HUES64 (cell line): ENCODE results near the gene METTL26.

Experiments
- H3K27ac ChIP-seq: 2 replicates; pipeline ENCODE4 v1.7.0; 2013; ENCODE audit warnings: low read depth, low read length, inconsistent platforms
- H3K27me3 ChIP-seq: 2 replicates; pipeline ENCODE4 v1.6.1; 2013; ENCODE audit warnings: mild to moderate bottlenecking, low read length; ENCODE audit not compliant: insufficient read depth
- H3K36me3 ChIP-seq: 2 replicates; pipeline ENCODE4 v1.6.1; 2013; ENCODE audit warnings: mild to moderate bottlenecking, low read length; ENCODE audit not compliant: insufficient read depth
- H3K4me1 ChIP-seq: 2 replicates; pipeline ENCODE4 v1.6.1; 2013; ENCODE audit warnings: mild to moderate bottlenecking, low read length, moderate library complexity; ENCODE audit not compliant: insufficient read depth
- H3K4me3 ChIP-seq: 2 replicates; pipeline ENCODE4 v1.5.1; 2013; ENCODE audit warnings: mild to moderate bottlenecking, low read length, moderate library complexity
- H3K9ac ChIP-seq: 2 replicates; pipeline ENCODE4 v1.6.1; 2013; ENCODE audit warnings: mild to moderate bottlenecking, low read depth, low read length
- H3K9me3 ChIP-seq: 2 replicates; pipeline ENCODE4 v1.6.1; 2013; ENCODE audit warnings: low read depth, low read length; ENCODE audit not compliant: insufficient read depth
- WGBS: fragments of 150-250, 120-280 bp; methylation state at CpG from one replicate; pipeline ENCODE4 v1.1.7; 2013; ENCODE audit warnings: missing lambda C conversion rate; 5-methylcytosine and 5-hydroxymethylcytosine counted together

Gene METTL26

DNA sequence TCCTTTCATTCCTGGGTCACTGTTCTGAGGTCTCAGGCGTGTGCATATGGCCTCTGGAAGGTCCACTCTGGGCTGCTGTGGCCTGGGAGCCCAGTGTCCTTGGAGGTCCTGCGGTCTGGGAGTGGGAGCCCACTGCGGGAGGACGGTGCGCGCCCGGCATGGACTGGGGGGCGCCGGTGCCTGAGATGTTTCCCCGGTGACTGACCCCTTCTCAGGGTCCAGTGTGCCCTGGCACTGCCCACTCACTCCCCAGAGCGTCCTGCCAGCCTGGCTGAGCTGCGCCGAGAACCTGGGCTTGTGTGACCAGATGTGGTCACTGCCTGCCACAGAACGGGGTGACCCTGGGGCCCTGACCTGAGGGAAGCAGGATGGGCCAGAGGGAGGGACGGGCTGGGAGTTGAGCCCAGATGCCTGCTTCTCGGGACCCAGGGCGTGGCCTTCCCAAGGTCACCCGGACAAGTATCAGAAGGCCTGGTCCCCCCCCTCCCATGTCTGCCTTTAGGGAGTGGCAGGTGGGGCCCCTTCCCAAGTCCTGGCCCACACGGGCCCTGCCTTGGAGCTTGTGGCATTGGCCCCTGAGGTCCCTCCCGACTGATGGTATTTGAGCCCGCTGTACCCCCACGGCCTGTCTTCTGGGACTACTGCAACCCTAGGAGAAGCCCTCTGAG is 38.2 kb upstream of the METTL26 start:
- H3K4me1 ChIP-seq: peaks cover 6% of the 10 kb centered on the region; the same call in 1 of the 2 replicates
- 88% methylated on average over 22 of the region's 22 CpGs for WGBS
- H3K27ac ChIP-seq: peak overlapping the region; percentile 35; the same call in 1 of the 2 replicates

DNA sequence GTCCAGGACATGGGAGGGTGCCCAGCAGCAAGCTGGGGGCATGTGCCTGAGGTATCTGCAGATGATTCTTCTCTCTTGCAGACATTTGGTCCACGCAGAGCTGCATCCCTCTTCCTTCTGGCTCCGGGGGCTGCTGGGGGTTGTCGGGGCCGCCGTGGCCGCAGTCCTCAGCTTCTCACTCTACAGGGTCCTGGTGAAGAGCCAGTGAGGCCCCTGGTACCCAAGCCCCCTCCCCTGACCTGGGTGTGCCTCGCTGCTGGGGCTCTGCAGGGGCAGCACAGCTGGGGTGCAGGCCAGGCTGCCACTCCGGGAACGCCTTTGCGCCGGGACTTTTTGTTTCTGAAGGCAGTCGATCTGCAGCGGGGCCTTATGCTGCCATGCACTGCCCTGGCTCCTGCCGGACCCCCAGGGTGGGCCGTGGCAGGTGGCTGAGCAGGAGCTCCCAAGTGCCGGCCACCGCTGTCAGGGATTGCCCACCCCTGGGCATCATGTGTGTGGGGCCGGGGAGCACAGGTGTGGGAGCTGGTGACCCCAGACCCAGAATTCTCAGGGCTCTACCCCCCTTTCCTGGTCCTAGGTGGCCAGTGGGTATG is 37.4 kb upstream of the METTL26 start:
- H3K27ac ChIP-seq: no peak overlapping the region
- WGBS: 95% methylated on average over 18 of the region's 18 CpGs
- H3K27me3 ChIP-seq: peaks cover 5% of the 10 kb centered on the region; the same call in 1 of the 2 replicates
- peaks cover 6% of the 10 kb centered on the region; the same call in 1 of the 2 replicates for H3K4me1 ChIP-seq
- no peak overlapping the region for H3K4me3 ChIP-seq
- H3K36me3 ChIP-seq: peaks cover 50% of the 10 kb centered on the region
- no peak overlapping the region for H3K9ac ChIP-seq
- H3K9me3 ChIP-seq: no peaks in the 10 kb centered on the region

More for the DNA sequence above, 38.2 kb upstream of the METTL26 start:
- Histone ChIP-seq H3K9me3 (no peaks in the 10 kb centered on the region), H3K27me3 (peaks cover 5% of the 10 kb centered on the region; the same call in 1 of the 2 replicates), H3K4me3 (peak overlapping the region; percentile 61; the same call in 1 of the 2 replicates), H3K9ac (no peak overlapping the region; the same call in 1 of the 2 replicates), H3K36me3 (peaks cover 49% of the 10 kb centered on the region)

DNA sequence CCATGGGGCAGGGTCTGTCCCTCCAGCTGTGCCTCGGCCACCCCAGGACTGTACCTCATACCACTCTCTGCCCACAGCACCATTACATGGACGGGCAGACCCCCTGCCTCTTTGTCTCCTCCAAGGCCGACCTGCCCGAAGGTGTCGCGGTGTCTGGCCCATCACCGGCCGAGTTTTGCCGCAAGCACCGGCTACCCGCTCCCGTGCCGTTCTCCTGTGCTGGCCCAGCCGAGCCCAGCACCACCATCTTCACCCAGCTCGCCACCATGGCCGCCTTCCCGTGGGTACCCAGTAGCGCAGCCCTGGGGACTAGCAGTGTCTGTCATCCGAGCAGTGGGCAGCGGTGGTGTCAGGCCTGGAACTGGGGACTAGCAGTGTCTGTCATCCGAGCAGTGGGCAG is 36.7 kb upstream of the METTL26 start:
- no peaks in the 10 kb centered on the region for H3K9me3 ChIP-seq
- peaks cover 5% of the 10 kb centered on the region; the same call in 1 of the 2 replicates for H3K27me3 ChIP-seq
- H3K36me3 ChIP-seq: peaks cover 50% of the 10 kb centered on the region
- H3K4me3 ChIP-seq: no peak overlapping the region
- H3K9ac ChIP-seq: no peak overlapping the region
- 95% methylated on average over 21 of the region's 21 CpGs for WGBS
- no peak overlapping the region for H3K27ac ChIP-seq
- peaks cover 6% of the 10 kb centered on the region; the same call in 1 of the 2 replicates for H3K4me1 ChIP-seq

DNA sequence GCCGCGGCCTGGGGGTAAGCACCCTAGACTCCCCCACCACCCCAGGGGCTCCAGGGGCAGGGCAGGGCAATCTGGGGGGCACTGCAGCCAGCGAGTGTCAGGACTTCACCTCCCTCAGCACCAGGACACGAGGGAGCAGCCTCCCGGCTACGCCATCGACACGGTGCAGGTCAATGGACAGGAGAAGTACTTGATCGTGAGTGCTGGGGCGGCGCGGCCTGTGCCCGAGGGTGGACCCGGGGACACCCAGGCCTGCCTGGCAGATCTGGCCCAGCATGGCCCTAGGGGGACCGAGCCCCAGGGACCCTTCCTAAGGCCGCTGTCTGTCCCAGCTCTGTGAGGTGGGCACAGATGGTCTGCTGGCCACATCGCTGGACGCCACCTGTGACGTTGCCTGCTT is 36.3 kb upstream of the METTL26 start:
- H3K27me3 ChIP-seq: peaks cover 5% of the 10 kb centered on the region; the same call in 1 of the 2 replicates
- no peak overlapping the region for H3K9ac ChIP-seq
- peaks cover 6% of the 10 kb centered on the region; the same call in 1 of the 2 replicates for H3K4me1 ChIP-seq
- 95% methylated on average over 19 of the region's 19 CpGs for WGBS
- peaks cover 50% of the 10 kb centered on the region for H3K36me3 ChIP-seq
- no peak overlapping the region for H3K4me3 ChIP-seq
- H3K27ac ChIP-seq: no peak overlapping the region
- no peaks in the 10 kb centered on the region for H3K9me3 ChIP-seq

DNA sequence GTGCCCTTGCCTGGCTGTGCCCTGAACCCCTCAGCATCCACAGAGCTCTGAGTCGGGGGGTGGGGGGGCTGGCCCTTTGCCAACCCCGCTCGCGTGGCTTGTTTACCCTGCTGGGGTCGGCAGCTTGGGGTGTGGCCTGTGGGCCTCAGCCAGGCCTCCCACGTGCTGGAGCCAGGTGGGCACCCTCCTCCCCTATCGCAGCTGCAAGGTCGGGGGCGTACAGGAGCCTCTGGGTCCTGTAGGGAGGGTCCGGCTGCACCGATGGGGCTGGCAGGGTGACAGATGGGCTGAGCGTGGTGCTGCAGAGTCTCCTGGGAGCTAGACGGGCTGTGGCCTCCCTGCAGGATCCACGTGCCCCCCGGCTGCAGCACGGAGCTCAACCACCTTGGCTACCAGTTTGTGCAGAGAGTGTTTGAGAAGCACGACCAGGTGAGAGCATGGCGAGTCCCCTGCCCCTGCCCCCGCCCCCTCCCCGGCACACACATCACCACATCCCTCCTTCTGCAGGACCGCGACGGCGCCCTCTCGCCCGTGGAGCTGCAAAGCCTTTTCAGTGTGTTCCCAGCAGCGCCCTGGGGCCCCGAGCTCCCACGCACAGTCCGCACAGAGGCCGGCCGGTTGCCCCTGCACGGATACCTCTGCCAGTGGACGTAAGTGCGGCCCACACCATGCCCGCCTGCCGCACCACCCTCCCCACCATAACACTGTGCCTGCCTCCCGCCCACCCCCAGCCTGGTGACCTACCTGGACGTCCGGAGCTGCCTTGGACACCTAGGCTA is 35.4 kb upstream of the METTL26 start:
- no peak overlapping the region for H3K27ac ChIP-seq
- no peak overlapping the region for H3K4me3 ChIP-seq
- H3K36me3 ChIP-seq: peaks cover 50% of the 10 kb centered on the region
- H3K4me1 ChIP-seq: peaks cover 6% of the 10 kb centered on the region; the same call in 1 of the 2 replicates
- peaks cover 5% of the 10 kb centered on the region; the same call in 1 of the 2 replicates for H3K27me3 ChIP-seq
- no peak overlapping the region for H3K9ac ChIP-seq
- 97% methylated on average over 40 of the region's 40 CpGs for WGBS
- no peaks in the 10 kb centered on the region for H3K9me3 ChIP-seq

DNA sequence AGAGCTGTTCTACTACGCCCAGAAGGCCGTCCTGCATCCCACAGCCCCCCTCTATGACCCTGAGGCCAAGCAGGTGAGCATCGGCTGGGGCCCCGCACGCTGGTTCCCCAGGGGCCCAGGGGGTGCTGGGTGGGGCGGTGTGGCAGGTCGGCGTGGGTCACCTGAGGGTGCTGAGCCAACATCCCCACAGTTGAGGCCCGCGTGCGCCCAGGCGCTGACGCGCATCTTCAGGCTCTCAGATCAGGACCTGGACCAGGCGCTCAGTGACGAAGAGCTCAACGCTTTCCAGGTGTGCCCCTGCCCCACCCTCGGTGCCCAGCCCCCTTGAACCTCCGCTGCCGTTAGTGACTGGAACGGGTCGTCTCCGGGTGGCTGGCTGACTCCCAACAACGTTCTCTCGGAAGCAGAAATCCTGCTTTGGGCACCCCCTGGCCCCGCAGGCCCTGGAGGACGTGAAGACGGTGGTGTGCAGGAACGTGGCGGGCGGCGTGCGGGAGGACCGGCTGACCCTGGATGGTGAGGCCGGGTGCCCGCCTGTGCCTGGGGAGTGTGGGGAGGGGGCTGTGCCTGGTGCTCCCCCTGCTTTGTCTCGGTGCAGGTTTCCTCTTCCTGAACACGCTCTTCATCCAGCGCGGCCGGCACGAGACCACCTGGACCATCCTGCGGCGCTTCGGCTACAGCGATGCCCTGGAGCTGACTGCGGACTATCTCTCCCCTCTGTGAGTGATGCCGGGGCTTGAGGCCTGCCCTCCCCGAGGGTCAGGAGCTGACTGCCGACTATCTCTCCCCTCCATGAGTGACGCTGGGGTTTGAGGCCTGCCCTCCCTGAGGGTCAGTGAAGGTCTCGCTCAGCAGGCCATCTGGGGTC is 34.6 kb upstream of the METTL26 start:
- Histone ChIP-seq H3K27ac (no peak overlapping the region), H3K9ac (no peak overlapping the region), H3K9me3 (no peaks in the 10 kb centered on the region), H3K4me3 (no peak overlapping the region), H3K36me3 (peaks cover 50% of the 10 kb centered on the region), H3K4me1 (peaks cover 6% of the 10 kb centered on the region; the same call in 1 of the 2 replicates), H3K27me3 (peaks cover 5% of the 10 kb centered on the region; the same call in 1 of the 2 replicates)
- WGBS: 96% methylated on average over 52 of the region's 52 CpGs

DNA sequence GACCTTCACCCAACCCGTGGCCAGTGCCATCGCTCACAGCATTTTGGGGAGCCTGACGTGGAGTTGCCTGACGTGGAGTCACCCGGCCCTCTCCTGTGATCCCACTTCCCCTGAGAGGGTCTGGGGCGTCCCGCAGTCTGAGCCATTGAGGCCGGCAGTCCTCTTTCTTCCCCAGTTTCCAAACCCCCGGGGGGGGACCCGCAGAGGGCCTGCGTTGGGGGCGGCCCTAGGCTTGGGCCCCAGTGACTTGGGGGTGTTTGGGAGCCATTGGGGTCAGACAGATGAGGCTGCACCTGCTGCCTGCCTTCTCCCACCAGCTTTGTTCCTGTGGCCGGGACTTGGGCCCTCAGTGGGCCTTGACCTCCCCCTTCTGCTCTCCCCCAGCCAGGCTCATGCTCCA is 33.6 kb upstream of the METTL26 start:
- Histone ChIP-seq H3K27me3 (no peaks in the 10 kb centered on the region), H3K9ac (no peak overlapping the region), H3K4me3 (no peak overlapping the region), H3K27ac (no peak overlapping the region), H3K9me3 (no peaks in the 10 kb centered on the region), H3K4me1 (peaks cover 3% of the 10 kb centered on the region; the same call in 1 of the 2 replicates), H3K36me3 (peaks cover 50% of the 10 kb centered on the region)
- WGBS: 96% methylated on average over 13 of the region's 13 CpGs

DNA sequence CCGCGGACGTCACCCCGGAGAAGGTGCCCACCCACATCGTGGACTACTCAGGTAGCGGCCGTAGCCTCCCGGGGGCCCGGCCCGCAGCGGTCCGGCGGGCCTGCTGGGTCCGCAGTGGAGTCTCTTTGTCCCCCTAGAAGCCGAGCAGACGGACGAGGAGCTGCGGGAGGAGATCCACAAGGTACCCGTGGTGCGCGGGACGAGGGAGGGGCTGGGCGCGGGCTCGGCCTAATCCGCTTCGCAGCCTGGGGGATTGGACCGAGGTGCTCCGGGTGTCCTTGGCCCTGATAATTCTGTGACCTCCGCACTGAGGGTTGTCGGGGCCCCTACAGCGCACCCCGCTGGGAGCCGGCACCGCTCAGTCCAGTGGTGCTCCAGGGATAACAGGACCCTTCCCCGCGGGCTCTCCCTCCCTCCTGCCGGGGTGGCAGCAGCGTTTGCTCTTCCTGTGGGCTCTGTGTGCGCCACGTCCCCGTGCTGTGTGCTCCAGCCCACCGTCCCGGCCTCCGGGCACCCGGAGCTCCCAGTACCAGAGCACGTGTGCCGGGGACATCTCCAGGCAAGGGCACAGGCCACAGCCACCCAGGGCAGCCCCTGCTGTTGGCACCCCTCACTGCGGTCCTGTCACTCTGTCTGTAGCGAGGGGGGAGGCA is 32.5 kb upstream of the METTL26 start:
- Histone ChIP-seq H3K36me3 (peaks cover 44% of the 10 kb centered on the region), H3K27ac (peak overlapping the region; percentile 41; the same call in 1 of the 2 replicates), H3K4me1 (no peaks in the 10 kb centered on the region), H3K9ac (peak overlapping the region; percentile 86), H3K4me3 (peak overlapping the region; percentile 90), H3K27me3 (no peaks in the 10 kb centered on the region), H3K9me3 (no peaks in the 10 kb centered on the region)
- 14% methylated on average over 50 of the region's 50 CpGs for WGBS

DNA sequence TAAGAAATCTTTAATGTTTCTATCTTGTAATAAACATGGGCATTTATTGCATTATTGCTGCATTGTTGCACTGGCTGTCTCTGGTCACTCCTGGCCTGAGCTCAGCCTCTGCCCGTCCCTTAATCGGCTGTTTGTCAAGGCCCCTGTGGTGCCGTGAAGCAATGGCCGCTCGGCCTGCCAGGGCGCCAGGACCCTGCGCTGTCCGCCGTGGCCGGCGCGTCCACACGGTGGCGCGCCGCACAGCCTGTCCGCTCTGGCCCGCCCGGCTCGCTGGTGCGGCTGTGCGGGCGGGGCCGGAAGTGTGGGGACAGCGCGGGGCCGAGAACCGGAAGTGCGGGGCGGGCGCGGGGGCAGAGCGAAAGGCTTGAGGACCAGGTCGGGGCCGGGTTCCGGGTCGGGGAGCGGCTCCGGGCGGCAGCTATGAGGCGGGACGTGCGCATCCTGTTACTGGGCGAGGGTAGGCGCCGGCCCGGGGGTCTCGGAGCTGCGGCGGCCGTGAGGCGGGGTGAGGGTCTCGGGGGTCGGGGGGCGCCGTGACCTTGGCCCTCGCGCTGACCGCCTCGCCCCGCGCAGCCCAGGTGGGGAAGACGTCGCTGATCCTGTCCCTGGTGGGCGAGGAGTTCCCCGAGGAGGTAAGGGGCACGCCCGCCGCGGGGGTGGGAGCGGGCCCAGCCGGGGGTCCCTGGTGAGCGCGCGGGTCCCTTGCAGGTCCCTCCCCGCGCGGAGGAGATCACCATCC is 31.8 kb upstream of the METTL26 start, which contains the start of gene RHOT2:
Gene RHOT2, plus strand, starts transcription at position 353 of the 739 bp plus-strand sequence. Its CDS starts 68 bp downstream, at position 421.
- no peaks in the 10 kb centered on the region for H3K4me1 ChIP-seq
- peak within 1 kb of the TSS; percentile 41; the same call in 1 of the 2 replicates for H3K27ac ChIP-seq
- no peaks in the 10 kb centered on the region for H3K9me3 ChIP-seq
- H3K9ac ChIP-seq: peak within 1 kb of the TSS; percentile 86
- no peaks in the 10 kb centered on the region for H3K27me3 ChIP-seq
- H3K36me3 ChIP-seq: peaks cover 37% of the 10 kb centered on the region
- 2% methylated on average over 78 of the region's 78 CpGs for WGBS
- H3K4me3 ChIP-seq: peak within 1 kb of the TSS; percentile 90
